ENCODE data around the gene FGD6.

FGD6 gene

DNA sequence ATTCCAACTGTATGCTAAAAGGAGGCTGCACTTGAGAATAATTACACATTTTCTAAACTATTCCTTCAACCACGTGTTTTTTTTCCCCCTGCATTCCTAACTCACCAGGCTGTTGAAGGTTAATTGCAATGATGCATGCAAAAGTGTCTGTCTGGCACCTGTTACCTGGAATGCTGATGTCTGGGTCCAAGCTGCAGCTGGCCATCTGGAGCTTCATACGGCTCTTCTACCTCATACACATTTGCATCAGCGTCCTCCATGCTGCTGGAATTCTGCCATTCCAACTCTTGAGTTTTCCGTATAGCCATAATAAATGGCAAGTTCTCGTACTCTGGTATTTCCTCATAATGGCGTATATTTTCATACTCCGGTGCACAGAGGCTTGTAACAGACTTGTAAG, 8.6 kb downstream of the FGD6 start:
- TF ChIP-seq, protein P1, sequence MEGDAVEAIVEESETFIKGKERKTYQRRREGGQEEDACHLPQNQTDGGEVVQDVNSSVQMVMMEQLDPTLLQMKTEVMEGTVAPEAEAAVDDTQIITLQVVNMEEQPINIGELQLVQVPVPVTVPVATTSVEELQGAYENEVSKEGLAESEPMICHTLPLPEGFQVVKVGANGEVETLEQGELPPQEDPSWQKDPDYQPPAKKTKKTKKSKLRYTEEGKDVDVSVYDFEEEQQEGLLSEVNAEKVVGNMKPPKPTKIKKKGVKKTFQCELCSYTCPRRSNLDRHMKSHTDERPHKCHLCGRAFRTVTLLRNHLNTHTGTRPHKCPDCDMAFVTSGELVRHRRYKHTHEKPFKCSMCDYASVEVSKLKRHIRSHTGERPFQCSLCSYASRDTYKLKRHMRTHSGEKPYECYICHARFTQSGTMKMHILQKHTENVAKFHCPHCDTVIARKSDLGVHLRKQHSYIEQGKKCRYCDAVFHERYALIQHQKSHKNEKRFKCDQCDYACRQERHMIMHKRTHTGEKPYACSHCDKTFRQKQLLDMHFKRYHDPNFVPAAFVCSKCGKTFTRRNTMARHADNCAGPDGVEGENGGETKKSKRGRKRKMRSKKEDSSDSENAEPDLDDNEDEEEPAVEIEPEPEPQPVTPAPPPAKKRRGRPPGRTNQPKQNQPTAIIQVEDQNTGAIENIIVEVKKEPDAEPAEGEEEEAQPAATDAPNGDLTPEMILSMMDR (IDR thresholded peaks at IDR 0.05; ENCODE audit: extremely low read depth, insufficient read depth, missing control alignments), result no peak
- no peak for DNase-seq (ENCODE audit: low spot score)
- in situ Hi-C loops (cut with MboI; ENCODE audit: low pct_unique_long_range_greater_than_20kb, low sequenced_read_pairs, unreplicated experiment), result no loop called here

GRCh38 chr12:95207407-95207806, 9.9 kb downstream of the FGD6 start:
- DNase-seq (ENCODE audit: low spot score), result no peak
- TF ChIP-seq, protein P1 (IDR thresholded peaks at IDR 0.05; ENCODE audit: extremely low read depth, insufficient read depth, missing control alignments), result no peak
- in situ Hi-C loops (cut with MboI; ENCODE audit: low pct_unique_long_range_greater_than_20kb, low sequenced_read_pairs, unreplicated experiment), result no loop called here

DNA sequence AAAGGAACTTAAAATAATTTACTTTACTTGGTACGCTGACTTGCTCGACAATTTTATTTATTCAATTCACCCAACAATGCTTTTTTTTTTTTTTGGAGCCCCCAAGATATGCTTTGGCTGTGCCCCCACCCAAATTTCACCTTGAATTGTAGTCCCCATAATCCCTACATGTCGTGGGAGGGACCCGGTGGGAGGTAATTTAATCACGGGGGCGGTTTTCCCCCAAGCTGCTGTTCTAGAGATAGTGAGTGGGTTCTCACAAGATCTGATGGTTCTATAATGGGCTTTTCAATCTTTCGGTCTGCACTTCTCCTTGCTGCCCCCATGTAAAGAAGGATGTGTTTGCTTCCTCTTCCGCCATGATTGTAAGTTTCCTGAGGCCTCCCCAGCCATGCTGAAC, 10.4 kb downstream of the FGD6 start:
- TF ChIP-seq, protein P1 (IDR thresholded peaks at IDR 0.05; ENCODE audit: extremely low read depth, insufficient read depth, missing control alignments), result no peak
- in situ Hi-C loops (cut with MboI; ENCODE audit: low pct_unique_long_range_greater_than_20kb, low sequenced_read_pairs, unreplicated experiment), result no loop called here
- DNase-seq (ENCODE audit: low spot score), result no peak

GRCh38 chr12:95205685-95206084, 11.6 kb downstream of the FGD6 start:
- no peak for DNase-seq (ENCODE audit: low spot score)
- in situ Hi-C loops (cut with MboI; ENCODE audit: low pct_unique_long_range_greater_than_20kb, low sequenced_read_pairs, unreplicated experiment), result no loop called here
- TF ChIP-seq, protein P1 (IDR thresholded peaks at IDR 0.05; ENCODE audit: extremely low read depth, insufficient read depth, missing control alignments), result no peak

GRCh38 chr12:95205016-95205624, 12.1 kb downstream of the FGD6 start:
- in situ Hi-C loops (cut with MboI; ENCODE audit: low pct_unique_long_range_greater_than_20kb, low sequenced_read_pairs, unreplicated experiment), result no loop called here
- DNase-seq (ENCODE audit: low spot score), result no peak
- TF ChIP-seq, protein P1 (IDR thresholded peaks at IDR 0.05; ENCODE audit: extremely low read depth, insufficient read depth, missing control alignments), result no peak

GRCh38 chr12:95204141-95204866, 13.0 kb downstream of the FGD6 start:
- in situ Hi-C loops (cut with MboI; ENCODE audit: low pct_unique_long_range_greater_than_20kb, low sequenced_read_pairs, unreplicated experiment), result no loop called here

More at GRCh38 chr12:95204141-95204866, 13.0 kb downstream of the FGD6 start:
- TF ChIP-seq, protein P1 (IDR thresholded peaks at IDR 0.05; ENCODE audit: extremely low read depth, insufficient read depth, missing control alignments), result no peak
- DNase-seq (ENCODE audit: low spot score), result no peak
